Calu3 (cell line): ENCODE data around the gene CD226. TPM values are rescaled to one million over a fixed set of nuclear protein-coding genes. Genes with fewer than 3 reads are reported as not detected.

ENCODE experiments used
- BruUV-seq: library from RNA; stranded (reverse); fragments of 400-500 nt; replicated peaks from 2 replicates; lab custom pipeline; 2021; lab: Mats Ljungman, UMichigan
- CTCF ChIA-PET: fragments of 300-600 bp; sonication (Branson Sonifier 250); formaldehyde crosslinking; loops from one replicate; lab custom pipeline; 2022; ENCODE audit warnings: antibody characterized with exemption; lab: Charles Lee
- DNase-seq: peaks from one replicate; pipeline ENCODE4 v3.0.0; 2022
- H3K27ac Mint-ChIP-seq: one replicate; pipeline ENCODE4 v1.8.0; 2022; ENCODE audit warnings: mixed read lengths; ENCODE audit not compliant: unreplicated experiment
- H3K27me3 Mint-ChIP-seq: one replicate; pipeline ENCODE4 v1.8.0; 2022; ENCODE audit warnings: mixed read lengths; ENCODE audit not compliant: unreplicated experiment
- H3K36me3 Mint-ChIP-seq: one replicate; pipeline ENCODE4 v1.8.0; 2022; ENCODE audit warnings: mild to moderate bottlenecking, moderate library complexity, mixed read lengths; ENCODE audit not compliant: insufficient read depth, unreplicated experiment
- H3K4me1 Mint-ChIP-seq: one replicate; pipeline ENCODE4 v1.8.0; 2022; ENCODE audit warnings: mild to moderate bottlenecking, low read depth, mixed read lengths; ENCODE audit not compliant: unreplicated experiment
- H3K4me3 Mint-ChIP-seq: one replicate; pipeline ENCODE4 v1.8.0; 2022; ENCODE audit warnings: mild to moderate bottlenecking, low read depth, moderate library complexity, mixed read lengths; ENCODE audit not compliant: unreplicated experiment
- H3K9me3 Mint-ChIP-seq: one replicate; pipeline ENCODE4 v1.8.0; 2022; ENCODE audit warnings: low read depth, mixed read lengths; ENCODE audit not compliant: unreplicated experiment
- intact Hi-C: fragments of 100-400 bp; cut with micrococcal nuclease; formaldehyde crosslinking; loops from one replicate; pipeline ENCODE4 v1.10.0; 2022; ENCODE audit not compliant: unreplicated experiment
- total RNA-seq: library from RNA; stranded (reverse); gene quantifications from 2 replicates; pipeline ENCODE4 v1.2.3, GENCODE V29; 2022
- TF ChIP-seq, protein P1 (sequence below): fragments of 200-600 bp; IDR thresholded peaks from one replicate; pipeline ENCODE4 v1.8.0; 2022; ENCODE audit warnings: antibody characterized with exemption; ENCODE audit not compliant: unreplicated experiment

CD226 gene
- total RNA-seq, 1 experiment from 2014 or later: 0.85 TPM

DNA sequence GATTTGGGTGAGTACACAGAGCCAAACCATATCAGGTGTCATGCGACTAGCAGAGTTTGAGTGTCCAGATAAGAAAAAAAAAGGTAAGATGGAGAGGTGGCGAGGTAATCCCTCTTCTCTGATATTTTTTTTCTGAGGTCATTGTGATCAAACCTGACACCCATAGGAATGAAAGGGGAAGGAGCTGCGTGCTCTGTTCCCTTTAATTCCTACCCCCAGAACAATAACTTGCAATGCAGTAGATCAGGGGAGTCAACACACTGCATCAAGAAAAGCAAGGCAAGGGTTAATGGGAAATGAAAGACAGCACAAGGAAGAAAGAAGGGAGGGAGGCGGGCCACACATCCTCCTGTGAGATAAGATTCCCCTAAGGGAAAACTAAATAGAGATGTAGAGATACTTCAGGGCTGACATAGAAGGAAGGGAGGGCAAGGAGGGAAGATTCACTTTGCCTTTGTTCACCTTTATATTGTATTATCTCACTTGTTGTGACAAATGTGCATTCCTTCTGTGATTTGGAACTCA, 132.8 kb downstream of the CD226 start:
- DNase-seq: no peak
- TF ChIP-seq, protein P1, sequence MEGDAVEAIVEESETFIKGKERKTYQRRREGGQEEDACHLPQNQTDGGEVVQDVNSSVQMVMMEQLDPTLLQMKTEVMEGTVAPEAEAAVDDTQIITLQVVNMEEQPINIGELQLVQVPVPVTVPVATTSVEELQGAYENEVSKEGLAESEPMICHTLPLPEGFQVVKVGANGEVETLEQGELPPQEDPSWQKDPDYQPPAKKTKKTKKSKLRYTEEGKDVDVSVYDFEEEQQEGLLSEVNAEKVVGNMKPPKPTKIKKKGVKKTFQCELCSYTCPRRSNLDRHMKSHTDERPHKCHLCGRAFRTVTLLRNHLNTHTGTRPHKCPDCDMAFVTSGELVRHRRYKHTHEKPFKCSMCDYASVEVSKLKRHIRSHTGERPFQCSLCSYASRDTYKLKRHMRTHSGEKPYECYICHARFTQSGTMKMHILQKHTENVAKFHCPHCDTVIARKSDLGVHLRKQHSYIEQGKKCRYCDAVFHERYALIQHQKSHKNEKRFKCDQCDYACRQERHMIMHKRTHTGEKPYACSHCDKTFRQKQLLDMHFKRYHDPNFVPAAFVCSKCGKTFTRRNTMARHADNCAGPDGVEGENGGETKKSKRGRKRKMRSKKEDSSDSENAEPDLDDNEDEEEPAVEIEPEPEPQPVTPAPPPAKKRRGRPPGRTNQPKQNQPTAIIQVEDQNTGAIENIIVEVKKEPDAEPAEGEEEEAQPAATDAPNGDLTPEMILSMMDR: no peak
- no peaks in the 10 kb centered on the region for H3K4me1 Mint-ChIP-seq
- no peaks in the 10 kb centered on the region for H3K27me3 Mint-ChIP-seq
- H3K9me3 Mint-ChIP-seq: peaks cover 2% of the 10 kb centered on the region
- H3K27ac Mint-ChIP-seq: no peak overlapping the region
- H3K4me3 Mint-ChIP-seq: no peak overlapping the region
- no peaks in the 10 kb centered on the region for H3K36me3 Mint-ChIP-seq
- CTCF ChIA-PET: no interaction called here
- intact Hi-C loops: no loop called here
- BruUV-seq: no TSS peak

DNA sequence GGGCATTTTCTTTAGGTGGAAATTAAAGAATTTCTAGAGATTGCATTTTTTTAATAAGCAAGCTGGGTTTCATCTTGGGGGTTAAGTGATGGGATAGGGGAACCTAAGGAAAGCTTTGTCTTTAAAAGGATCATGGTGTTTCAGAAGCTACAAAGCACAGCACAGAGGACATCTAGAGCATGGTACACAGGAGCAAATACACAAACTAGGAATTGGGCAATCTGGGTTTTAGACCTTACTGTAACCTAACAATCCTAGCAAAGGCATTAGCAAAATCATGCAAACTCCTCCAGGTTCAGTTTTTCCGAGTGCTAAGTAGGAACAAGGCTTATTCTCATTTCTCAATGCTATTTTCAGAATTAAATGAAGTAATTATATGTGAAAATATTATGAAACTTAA, 134.1 kb downstream of the CD226 start:
- Mint-ChIP-seq H3K4me3 (no peak overlapping the region), H3K9me3 (peaks cover 2% of the 10 kb centered on the region), H3K4me1 (no peaks in the 10 kb centered on the region), H3K27me3 (no peaks in the 10 kb centered on the region), H3K27ac (no peak overlapping the region), H3K36me3 (no peaks in the 10 kb centered on the region)
- BruUV-seq: no TSS peak
- TF ChIP-seq, protein P1: no peak
- DNase-seq: no peak
- CTCF ChIA-PET: no interaction called here
- intact Hi-C loops: no loop called here

DNA sequence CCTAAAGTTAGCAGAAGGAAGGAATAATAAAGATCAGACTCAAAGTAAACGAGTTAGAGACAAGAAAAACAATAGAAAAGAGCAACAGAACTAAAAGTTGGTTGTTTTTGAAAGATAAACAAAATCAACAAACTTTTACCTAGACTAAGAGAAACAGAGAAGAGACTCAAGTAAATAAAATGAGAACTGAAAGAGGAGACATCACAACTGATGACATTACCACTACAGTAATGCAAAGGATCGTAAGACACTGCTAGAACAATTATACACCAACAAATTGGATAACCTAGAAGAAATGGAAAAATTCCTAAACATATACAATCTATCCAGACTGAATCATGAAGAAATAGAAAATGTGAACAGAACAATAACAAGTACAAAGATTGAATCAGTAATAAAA, 139.3 kb downstream of the CD226 start:
- BruUV-seq: no TSS peak
- CTCF ChIA-PET: no interaction called here
- TF ChIP-seq, protein P1: no peak
- intact Hi-C loops: no loop called here
- Mint-ChIP-seq H3K27ac (no peak overlapping the region), H3K4me3 (no peak overlapping the region), H3K27me3 (no peaks in the 10 kb centered on the region), H3K36me3 (no peaks in the 10 kb centered on the region), H3K4me1 (no peaks in the 10 kb centered on the region), H3K9me3 (no peaks in the 10 kb centered on the region)
- no peak for DNase-seq

DNA sequence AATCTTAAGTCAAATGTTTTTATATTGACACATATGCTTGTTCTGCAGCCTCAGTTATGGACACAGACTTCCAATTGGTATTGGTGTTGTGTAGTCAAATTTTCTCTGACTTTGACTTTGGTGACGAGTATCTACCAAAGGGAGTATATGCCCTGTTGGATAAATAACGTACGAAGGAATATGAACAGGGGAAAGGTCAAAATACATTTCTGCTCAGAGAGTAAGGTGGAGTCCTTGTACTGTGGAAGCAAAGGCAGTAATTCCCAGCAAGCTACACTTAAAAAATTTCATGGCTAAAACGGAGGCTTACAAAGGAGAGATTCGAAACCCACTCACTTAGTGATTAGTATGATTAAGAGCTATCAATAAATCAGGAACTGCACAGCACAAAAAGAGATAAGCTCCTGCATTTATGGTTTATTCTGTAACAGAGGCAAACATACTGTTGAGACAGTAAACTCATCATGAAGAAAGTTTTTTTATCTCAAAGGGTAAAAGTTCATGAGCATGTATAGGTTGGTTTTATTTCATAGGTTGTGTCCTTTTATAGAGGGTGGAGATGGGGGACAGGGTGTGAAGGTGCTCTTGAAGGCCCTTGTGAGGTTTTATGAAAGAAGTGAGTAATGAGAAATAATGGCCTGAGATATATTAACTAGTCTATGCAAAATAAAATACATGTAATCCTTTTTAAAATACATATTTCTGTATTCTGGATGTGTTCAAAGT, 142.7 kb downstream of the CD226 start:
- Mint-ChIP-seq H3K9me3 (no peaks in the 10 kb centered on the region), H3K27ac (no peak overlapping the region), H3K36me3 (no peaks in the 10 kb centered on the region), H3K4me3 (no peak overlapping the region), H3K27me3 (no peaks in the 10 kb centered on the region), H3K4me1 (no peaks in the 10 kb centered on the region)
- CTCF ChIA-PET: interaction anchor here (0.6 kb wide), 1 partner anchor 377 kb away, joined by 3 read pairs; no protein-coding TSS in a partner anchor
- BruUV-seq: no TSS peak
- no peak for DNase-seq
- TF ChIP-seq, protein P1: no peak
- intact Hi-C loops: no loop called here
